Right lobe of liver (tissue), 6 donors: Measurements from ENCODE around the gene ATM. TPM values are rescaled to one million over a fixed set of nuclear protein-coding genes. Genes with fewer than 3 reads are reported as not detected.

Experiments
- ATAC-seq, 4 donors: fragments of 200-7000 bp; cut with Tn5 transposase; one replicate each; pipeline ENCODE4 v1.9.1; 2020; ENCODE audit warnings: mild to moderate bottlenecking in 4 of 4, moderate library complexity in 4 of 4
- DNase-seq, 3 donors: peaks; one replicate each; pipeline ENCODE4 v3.0.0-alpha.2; 2020
- H3K27ac ChIP-seq, 3 donors: fragments of 200-600 bp; one replicate each; pipeline ENCODE4 v1.8.0; 2022
- H3K27me3 ChIP-seq, 2 donors: fragments of 200-600 bp; one replicate each; pipeline ENCODE4 v1.8.0; 2022
- H3K36me3 ChIP-seq, 4 donors: fragments of 200-600 bp; sonication (generic) in 1 of 4; one replicate each; pipeline versions ENCODE4 v1.5.1 to v1.8.0; 2017 to 2022; ENCODE audit warnings: control low read depth in 1 of 4
- H3K4me1 ChIP-seq, 4 donors: fragments of 200-600 bp; sonication (generic) in 1 of 4; one replicate each; pipeline versions ENCODE4 v1.5.1 to v1.8.0; 2017 to 2022; ENCODE audit warnings: control low read depth in 1 of 4
- H3K4me3 ChIP-seq, 3 donors: fragments of 200-600 bp; one replicate each; pipeline ENCODE4 v1.8.0; 2022
- H3K9me3 ChIP-seq, 4 donors: fragments of 200-600 bp; sonication (generic) in 1 of 4; one replicate each; pipeline versions ENCODE4 v1.5.1 to v1.8.0; 2017 to 2022; ENCODE audit warnings: control low read depth in 1 of 4
- CTCF ChIP-seq, 4 donors: fragments of 200-600 bp in 3 of 4; fragments of 450-650 bp in 1 of 4; IDR thresholded peaks; one replicate each; pipeline versions ENCODE4 v1.5.1 to v1.8.0; 2016 to 2022; ENCODE audit warnings: antibody characterized with exemption in 4 of 4, mild to moderate bottlenecking in 2 of 4
- POLR2A ChIP-seq: fragments of 450-650 bp; IDR thresholded peaks from one replicate; pipeline ENCODE4 v1.6.1; 2017; ENCODE audit warnings: antibody characterized with exemption, mild to moderate bottlenecking
- WGBS: methylation state at CpG from one replicate; pipeline ENCODE4 v1.1.6; 2018; ENCODE audit warnings: low coverage, low lambda C conversion rate; ENCODE audit not compliant: insufficient coverage; ENCODE audit errors: missing lambda C conversion rate; 5-methylcytosine and 5-hydroxymethylcytosine counted together
- intact Hi-C, 2 donors: fragments of 100-400 bp; cut with DNase I; formaldehyde crosslinking; loops; one replicate each; pipeline versions ENCODE4 v1.11.2 to v1.14.1; 2022
- total RNA-seq, 6 experiments: library from RNA; depleted of rRNA in 2 of 6; stranded (reverse); fragments of >200 nt in 2 of 6; fragmentation: NEBNext Ultra II Directional in 3 of 6; extraction: Animal tissue kit (Norgen Biotek cat#: 25700) in 3 of 6; gene quantifications; one replicate each; pipeline versions ENCODE4 v1.1.0 to v1.2.4, GENCODE V29; 2016 to 2023
- donor health status: DM: no; HTN: yes; CAD: no.
- donor health status: DM: no; HTN: no; CAD: no.
- donor health status: DM: no; HTN: no; CAD: no.
- donor health status: DM: no; HTN: yes; CAD: no.
- donor health status: DM: no; HTN: yes; CAD: no.

Gene ATM
- total RNA-seq, 6 experiments from 2014 or later = 24.9 to 47.1 (median 32.4) TPM

GRCh38 chr11:108346451-108346850 lies 123.6 kb downstream of the ATM start:
- Histone ChIP-seq H3K4me3 (no peak overlapping the region), H3K36me3 (peaks cover 0 to 12% (median 2%) of the 10 kb centered on the region in 4 donors), H3K27me3 (no peaks in the 10 kb centered on the region), H3K27ac (no peak overlapping the region), H3K4me1 (no peaks in the 10 kb centered on the region), H3K9me3 (no peaks in the 10 kb centered on the region)
- TF ChIP-seq CTCF (IDR thresholded peaks at IDR 0.05) = no peak
- TF ChIP-seq POLR2A = no peak
- DNase-seq (no peak), ATAC-seq (peak in 3 of 4 donors; percentile 30 to 83 (median 63))
- intact Hi-C loops = no loop called here

GRCh38 chr11:108351468-108351867 lies 128.6 kb downstream of the ATM start:
- Histone ChIP-seq H3K36me3 (peaks cover 0 to 31% (median 12%) of the 10 kb centered on the region in 4 donors), H3K4me1 (no peaks in the 10 kb centered on the region), H3K9me3 (no peaks in the 10 kb centered on the region), H3K27me3 (no peaks in the 10 kb centered on the region), H3K27ac (no peak overlapping the region), H3K4me3 (no peak overlapping the region)
- peak in 3 of 4 donors; percentile 25 to 49 (median 45) for ATAC-seq
- TF ChIP-seq POLR2A (no peak), CTCF (IDR thresholded peaks at IDR 0.05) (no peak)
- DNase-seq = no peak
- intact Hi-C loops = no loop called here

- no peak overlapping the region for H3K27ac ChIP-seq
- H3K9me3 ChIP-seq = no peaks in the 10 kb centered on the region
- WGBS = 83% methylated on average over 2 of the region's 2 CpGs
- peaks cover 0 to 6% (median 1%) of the 10 kb centered on the region in 4 donors for H3K36me3 ChIP-seq
- no peak for ATAC-seq
- TF ChIP-seq CTCF (IDR thresholded peaks at IDR 0.05) = no peak
- no peak for TF ChIP-seq POLR2A
- no peaks in the 10 kb centered on the region for H3K4me1 ChIP-seq
- H3K4me3 ChIP-seq = no peak overlapping the region
- intact Hi-C loops = no loop called here
- DNase-seq = no peak
- H3K27me3 ChIP-seq = no peaks in the 10 kb centered on the region
Observed at GRCh38 chr11:108364159-108364558, 141.3 kb downstream of the ATM start.

- Histone ChIP-seq H3K36me3 (peaks cover 0 to 6% (median 1%) of the 10 kb centered on the region in 4 donors), H3K4me3 (no peak overlapping the region), H3K4me1 (no peaks in the 10 kb centered on the region), H3K27me3 (no peaks in the 10 kb centered on the region), H3K27ac (no peak overlapping the region), H3K9me3 (no peaks in the 10 kb centered on the region)
- WGBS = 80% methylated on average over 1 of the region's 1 CpG
- TF ChIP-seq CTCF (IDR thresholded peaks at IDR 0.05) (no peak), POLR2A (no peak)
- ATAC-seq (no peak), DNase-seq (no peak)
- intact Hi-C loops = no loop called here
Observed at GRCh38 chr11:108368134-108368533, 145.3 kb downstream of the ATM start.

GRCh38 chr11:108369064-108369463 lies 146.2 kb downstream of the ATM start:
- ATAC-seq (no peak), DNase-seq (no peak)
- H3K36me3 ChIP-seq = peaks cover 0 to 6% (median 1%) of the 10 kb centered on the region in 4 donors
- no peak overlapping the region for H3K4me3 ChIP-seq
- 73% methylated on average over 5 of the region's 5 CpGs for WGBS
- no peaks in the 10 kb centered on the region for H3K27me3 ChIP-seq
- intact Hi-C loops = no loop called here
- TF ChIP-seq POLR2A (no peak), CTCF (IDR thresholded peaks at IDR 0.05) (no peak)
- H3K9me3 ChIP-seq = no peaks in the 10 kb centered on the region
- no peak overlapping the region for H3K27ac ChIP-seq
- no peaks in the 10 kb centered on the region for H3K4me1 ChIP-seq
